GM21528 (cell line): ENCODE measurements around the gene HRG.

Source experiments
- ATAC-seq: cut with Tn5 transposase; IDR thresholded peaks from one replicate; pipeline ENCODE4 v1.9.1; 2021; ENCODE audit warnings: mild to moderate bottlenecking, moderate library complexity; ENCODE audit not compliant: unreplicated experiment, low FRiP score

Gene HRG

DNA sequence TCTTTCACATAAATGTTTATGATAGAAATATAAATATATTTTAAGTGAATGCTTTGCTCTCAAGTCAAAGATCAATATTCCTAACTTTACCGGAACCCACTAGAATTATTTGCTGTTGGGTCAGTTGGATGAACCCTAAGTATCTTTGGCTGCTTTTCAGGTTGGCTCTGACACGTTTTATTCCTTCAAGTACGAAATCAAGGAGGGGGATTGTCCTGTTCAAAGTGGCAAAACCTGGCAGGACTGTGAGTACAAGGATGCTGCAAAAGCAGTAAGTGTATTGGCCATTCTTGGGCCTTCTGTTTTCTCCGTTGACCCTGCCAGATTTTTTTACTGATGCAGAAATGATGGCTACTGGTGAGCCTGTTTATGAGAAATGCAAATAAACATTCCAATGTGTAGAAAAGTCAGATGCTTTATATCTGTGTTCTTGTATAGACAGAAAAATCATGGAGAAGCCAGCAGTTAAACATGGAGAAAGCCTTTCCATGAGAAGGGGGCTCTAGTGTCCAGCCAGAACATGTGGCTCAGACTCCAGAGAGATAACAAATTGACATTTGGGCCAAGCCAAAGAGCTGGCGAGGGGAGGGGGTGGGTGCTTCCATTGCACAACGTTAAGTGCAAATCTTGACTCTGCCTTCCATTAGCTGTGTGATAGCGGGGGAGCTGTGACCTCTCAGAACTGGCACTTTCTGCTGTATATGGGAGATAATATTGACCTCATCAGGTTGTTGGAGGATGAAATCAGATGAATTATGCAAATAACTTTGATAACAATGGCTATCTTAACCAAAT is 54.3 kb downstream of the HRG start:
- no peak for ATAC-seq

DNA sequence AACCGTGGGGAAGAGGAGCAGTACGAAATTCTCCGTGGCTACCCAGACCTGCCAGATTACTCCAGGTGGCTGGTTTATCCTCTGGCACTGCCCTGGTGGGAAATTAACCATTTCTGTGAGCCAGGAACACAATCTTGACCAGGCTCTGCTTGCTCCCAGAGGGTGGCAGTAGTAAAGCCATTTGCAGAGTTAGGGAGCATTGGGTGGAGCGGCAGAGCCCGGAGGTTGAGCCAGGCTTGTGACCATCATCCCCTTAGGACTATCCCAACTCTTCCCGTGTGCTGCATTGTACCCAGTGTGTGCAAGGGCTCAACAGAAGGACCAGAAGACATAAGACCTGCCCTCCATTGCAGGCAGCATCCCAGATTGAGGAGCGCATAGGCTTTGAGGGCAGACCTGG is 56.6 kb downstream of the HRG start:
- ATAC-seq: no peak

GRCh38 chr3:186724911-186725310 is 59.1 kb downstream of the HRG start:
- ATAC-seq: no peak
